Ovary (tissue), 9 donors: ENCODE results near the gene HOXB1. TPM values are rescaled to one million over a fixed set of nuclear protein-coding genes. Genes with fewer than 3 reads are reported as not detected.

Source experiments
- DNase-seq, 5 donors: peaks; one replicate each; pipeline ENCODE4 v3.0.0-alpha.2; 2019 to 2020
- H3K27ac ChIP-seq, 2 donors: fragments of 200-600 bp; one replicate each; pipeline versions ENCODE4 v1.5.1 to v1.8.0; 2019 to 2022
- H3K27me3 ChIP-seq: fragments of 200-600 bp; one replicate; pipeline ENCODE4 v1.8.0; 2022
- H3K36me3 ChIP-seq: fragments of 200-600 bp; sonication (generic); one replicate; pipeline ENCODE4 v1.5.1; 2019
- H3K4me1 ChIP-seq: one replicate; pipeline ENCODE4 v1.8.1; 2013; ENCODE audit warnings: mild to moderate bottlenecking, moderate library complexity; ENCODE audit not compliant: insufficient read depth
- H3K4me3 ChIP-seq: fragments of 200-600 bp; sonication (generic); one replicate; pipeline ENCODE4 v1.5.1; 2017
- H3K9me3 ChIP-seq, 2 donors: fragments of 200-600 bp in 1 of 2; sonication (generic) in 1 of 2; one replicate each; pipeline versions ENCODE4 v1.5.1 to v1.8.1; 2013 to 2019; ENCODE audit warnings: mild to moderate bottlenecking in 1 of 2, moderate library complexity in 1 of 2
- CTCF ChIP-seq, 3 donors: fragments of 450-650 bp in 2 of 3; fragments of 200-600 bp in 1 of 3; IDR thresholded peaks; one replicate each; pipeline versions ENCODE4 v1.5.1 to v1.8.0; 2016 to 2022; ENCODE audit warnings: antibody characterized with exemption in 3 of 3, mild to moderate bottlenecking in 1 of 3
- EP300 ChIP-seq: sonication (generic); formaldehyde crosslinking; IDR thresholded peaks from one replicate; pipeline ENCODE4 v1.6.1; 2017; ENCODE audit warnings: antibody characterized with exemption
- POLR2A ChIP-seq: fragments of 450-650 bp; IDR thresholded peaks from one replicate; pipeline ENCODE4 v1.6.1; 2017; ENCODE audit warnings: antibody characterized with exemption, mild to moderate bottlenecking, moderate library complexity
- WGBS, 3 donors: extraction: QIAGEN DNeasy Blood & Tissue Kit in 1 of 3; methylation state at CpG; one replicate each; pipeline versions ENCODE4 v1.1.5 to v1.1.7; 2013 to 2017; 5-methylcytosine and 5-hydroxymethylcytosine counted together
- intact Hi-C, 4 donors: fragments of 100-400 bp; cut with DNase I; formaldehyde crosslinking; loops; one replicate each; pipeline versions ENCODE4 v1.11.0 to v1.15.1; 2022 to 2023
- polyA plus RNA-seq, 2 donors: library from polyadenylated mRNA; stranded (reverse); fragments of 200-250 nt in 1 of 2; fragments of 350-450 nt in 1 of 2; fragmentation: Illumina TruSeq in 1 of 2; extraction: RNeasy Lipid Tissue Mini Kit (QIAGEN cat#74804) in 1 of 2; gene quantifications; one replicate each; pipeline ENCODE4 v1.2.3, GENCODE V29; 2013 to 2014
- total RNA-seq, 7 donors: library from RNA; depleted of rRNA in 2 of 7; stranded (reverse); fragments of >200 nt in 2 of 7; fragmentation: NEBNext Ultra II Directional in 3 of 7; extraction: Animal tissue kit (Norgen Biotek cat#: 25700) in 3 of 7; gene quantifications; one replicate each; pipeline versions ENCODE4 v1.1.0 to v1.2.4, GENCODE V29; 2016 to 2023
- donor health status: DM: no; HTN: no; CAD: no; lungs with moderate emphysema.
- donor health status: DM: no; HTN: no; CAD: no.
- donor health status: Bipolar disorder and iron deficiency.
- donor health status: DM: yes; HTN: yes; CAD: no.
- donor health status: DM: no; HTN: no; CAD: no.
- donor health status: DM: yes; HTN: yes; CAD: no.

Gene HOXB1
- total and polyA plus RNA-seq, 9 donors, result not detected

GRCh38 chr17:48564188-48565021 lies 33.6 kb upstream of the HOXB1 start:
- WGBS, 3 donors, result 4 to 8% (median 5%) methylated on average over 23 to 73 of the region's 73 CpGs
- Histone ChIP-seq H3K4me1 (no peaks in the 10 kb centered on the region), H3K4me3 (peak overlapping the region; percentile 32), H3K27me3 (no peaks in the 10 kb centered on the region), H3K9me3 (no peaks in the 10 kb centered on the region), H3K27ac (no peak overlapping the region), H3K36me3 (no peaks in the 10 kb centered on the region)
- intact Hi-C loops, result no loop called here
- DNase-seq, result no peak
- TF ChIP-seq CTCF (IDR thresholded peaks at IDR 0.05) (no peak), POLR2A (no peak), EP300 (no peak)

- TF ChIP-seq POLR2A (no peak), CTCF (IDR thresholded peaks at IDR 0.05) (no peak), EP300 (no peak)
- no peaks in the 10 kb centered on the region for H3K9me3 ChIP-seq
- no peaks in the 10 kb centered on the region for H3K27me3 ChIP-seq
- H3K4me3 ChIP-seq, result peak overlapping the region; percentile 32
- intact Hi-C loops, result no loop called here
- H3K36me3 ChIP-seq, result no peaks in the 10 kb centered on the region
- H3K4me1 ChIP-seq, result no peaks in the 10 kb centered on the region
- H3K27ac ChIP-seq, result no peak overlapping the region
- WGBS, 3 donors, result 11 to 28% (median 12%) methylated on average over 10 of the region's 10 CpGs
- no peak for DNase-seq
Observed at GRCh38 chr17:48563867-48564187, 33.0 kb upstream of the HOXB1 start.

- WGBS, 3 donors, result 28 to 68% (median 41%) methylated on average over 6 of the region's 6 CpGs
- H3K4me1 ChIP-seq, result no peaks in the 10 kb centered on the region
- DNase-seq, result no peak
- H3K27ac ChIP-seq, result no peak overlapping the region
- no peaks in the 10 kb centered on the region for H3K27me3 ChIP-seq
- intact Hi-C loops, result no loop called here
- H3K9me3 ChIP-seq, result no peaks in the 10 kb centered on the region
- TF ChIP-seq EP300 (no peak), POLR2A (no peak), CTCF (IDR thresholded peaks at IDR 0.05) (no peak)
- no peak overlapping the region for H3K4me3 ChIP-seq
- H3K36me3 ChIP-seq, result no peaks in the 10 kb centered on the region
Observed at GRCh38 chr17:48563385-48563838, 32.6 kb upstream of the HOXB1 start.

- Histone ChIP-seq H3K27me3 (no peaks in the 10 kb centered on the region), H3K4me3 (no peak overlapping the region), H3K36me3 (no peaks in the 10 kb centered on the region), H3K4me1 (no peaks in the 10 kb centered on the region), H3K27ac (no peak overlapping the region), H3K9me3 (no peaks in the 10 kb centered on the region)
- no peak for DNase-seq
- WGBS, 3 donors, result 40 to 68% (median 43%) methylated on average over 5 of the region's 5 CpGs
- intact Hi-C loops, result no loop called here
- no peak for TF ChIP-seq CTCF (IDR thresholded peaks at IDR 0.05)
- no peak for TF ChIP-seq EP300
- TF ChIP-seq POLR2A, result no peak
Observed at GRCh38 chr17:48562934-48563333, 32.1 kb upstream of the HOXB1 start.
